Measurements from ENCODE around the gene XIRP1. TPM values are rescaled to one million over a fixed set of nuclear protein-coding genes. Genes with fewer than 3 reads are reported as not detected.

XIRP1 gene
- total and polyA plus RNA-seq, 2 donors (not counting 1 experiment from before 2014, with no cell fraction given): 0.05 TPM; not detected in 1

DNA sequence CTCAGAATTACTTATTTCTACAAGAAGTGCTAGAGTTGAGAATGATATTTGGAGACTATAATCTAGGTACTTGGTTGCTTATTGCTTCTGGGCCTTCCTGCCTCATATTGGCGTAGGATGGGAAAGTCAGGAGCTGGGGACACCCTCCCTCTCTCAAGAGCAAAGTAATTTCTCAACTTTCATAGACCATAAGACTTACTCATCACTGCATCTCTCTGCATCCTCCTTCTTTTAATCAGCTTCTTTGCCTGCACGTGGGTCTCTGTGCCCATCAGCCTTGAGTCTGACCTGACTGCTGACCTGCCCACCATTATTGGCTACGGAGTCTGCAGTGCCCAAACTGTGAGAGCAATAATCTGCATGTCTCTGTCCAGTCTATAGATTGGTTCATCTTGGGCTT, 27.3 kb upstream of the XIRP1 start:
- no peaks in the 10 kb centered on the region for H3K9me3 ChIP-seq (ENCODE audit: control insufficient read depth, insufficient read depth, low read depth, low read length)
- no peaks in the 10 kb centered on the region for H3K27me3 ChIP-seq (ENCODE audit: control insufficient read depth, insufficient read depth, low read length)
- no peaks in the 10 kb centered on the region for H3K79me2 ChIP-seq (ENCODE audit: control insufficient read depth, insufficient read depth, low read length)
- no peak overlapping the region for H3K9ac ChIP-seq (ENCODE audit: insufficient read depth, low read length)
- H3K4me2 ChIP-seq (ENCODE audit: extremely low read depth, insufficient read depth, low read length): no peak overlapping the region
- no peak overlapping the region for H3K4me3 ChIP-seq (replicated peaks in 1 of 4; ENCODE audit: control extremely low read depth in 1 of 4, insufficient read depth in 1 of 4, low read depth in 3 of 4, low read length in 4 of 4)
- no peaks in the 10 kb centered on the region for H3K36me3 ChIP-seq (ENCODE audit: control insufficient read depth, insufficient read depth, low read length)
- no peak overlapping the region for H2AFZ ChIP-seq (ENCODE audit: low read length)
- no peaks in the 10 kb centered on the region for H3K4me1 ChIP-seq (ENCODE audit: control insufficient read depth, extremely low read depth, insufficient read depth, low read length)
- H3K27ac ChIP-seq (ENCODE audit: insufficient read depth, low read length): no peak overlapping the region
- H4K20me1 ChIP-seq (ENCODE audit: control insufficient read depth, extremely low read depth, insufficient read depth, low read length): no peaks in the 10 kb centered on the region
- DNase-seq (ENCODE audit: low read depth in 2 of 2): no peak
- no peak for TF ChIP-seq EZH2 (IDR thresholded peaks at IDR 0.05; ENCODE audit: low read length, missing control alignments)
- TF ChIP-seq, protein P1, sequence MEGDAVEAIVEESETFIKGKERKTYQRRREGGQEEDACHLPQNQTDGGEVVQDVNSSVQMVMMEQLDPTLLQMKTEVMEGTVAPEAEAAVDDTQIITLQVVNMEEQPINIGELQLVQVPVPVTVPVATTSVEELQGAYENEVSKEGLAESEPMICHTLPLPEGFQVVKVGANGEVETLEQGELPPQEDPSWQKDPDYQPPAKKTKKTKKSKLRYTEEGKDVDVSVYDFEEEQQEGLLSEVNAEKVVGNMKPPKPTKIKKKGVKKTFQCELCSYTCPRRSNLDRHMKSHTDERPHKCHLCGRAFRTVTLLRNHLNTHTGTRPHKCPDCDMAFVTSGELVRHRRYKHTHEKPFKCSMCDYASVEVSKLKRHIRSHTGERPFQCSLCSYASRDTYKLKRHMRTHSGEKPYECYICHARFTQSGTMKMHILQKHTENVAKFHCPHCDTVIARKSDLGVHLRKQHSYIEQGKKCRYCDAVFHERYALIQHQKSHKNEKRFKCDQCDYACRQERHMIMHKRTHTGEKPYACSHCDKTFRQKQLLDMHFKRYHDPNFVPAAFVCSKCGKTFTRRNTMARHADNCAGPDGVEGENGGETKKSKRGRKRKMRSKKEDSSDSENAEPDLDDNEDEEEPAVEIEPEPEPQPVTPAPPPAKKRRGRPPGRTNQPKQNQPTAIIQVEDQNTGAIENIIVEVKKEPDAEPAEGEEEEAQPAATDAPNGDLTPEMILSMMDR (conservative IDR thresholded peaks at IDR 0.05 in 1 of 2, IDR thresholded peaks at IDR 0.05 in 1 of 2; ENCODE audit: low read depth in 1 of 2, low read length in 2 of 2): no peak

DNA sequence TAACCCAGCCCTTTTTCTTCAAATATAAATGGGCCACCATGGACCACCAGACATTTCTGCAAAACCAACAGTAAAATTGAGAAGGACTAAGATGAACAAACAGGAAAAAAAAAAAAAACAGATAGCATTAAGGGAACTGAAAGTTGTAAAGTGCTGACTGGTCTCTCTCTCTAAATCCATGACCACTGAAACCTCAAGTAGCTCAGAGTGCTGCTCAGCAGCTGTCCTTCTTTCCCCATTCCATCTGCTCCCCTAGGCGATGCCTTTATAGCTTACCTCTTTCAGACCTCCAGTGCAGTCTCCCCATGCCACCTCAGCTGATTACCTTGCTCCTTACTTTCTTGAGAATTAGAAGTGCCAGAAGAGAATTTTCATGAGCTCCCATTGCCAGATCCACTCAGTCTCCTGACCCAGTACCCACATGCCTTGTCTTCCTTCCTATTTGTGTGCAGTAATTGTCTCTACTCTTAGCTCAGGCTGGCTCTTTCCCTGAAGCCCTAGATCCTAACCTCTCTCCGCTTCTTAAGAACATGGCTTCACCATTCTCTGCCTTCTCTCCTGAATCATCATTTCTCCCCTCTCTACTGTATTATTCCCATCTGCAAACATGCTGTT, 23.9 kb upstream of the XIRP1 start:
- H3K4me3 ChIP-seq (replicated peaks in 1 of 4; ENCODE audit: control extremely low read depth in 1 of 4, insufficient read depth in 1 of 4, low read depth in 3 of 4, low read length in 4 of 4): no peak overlapping the region
- no peak overlapping the region for H3K27ac ChIP-seq (ENCODE audit: insufficient read depth, low read length)
- no peak overlapping the region for H2AFZ ChIP-seq (ENCODE audit: low read length)
- TF ChIP-seq EZH2 (IDR thresholded peaks at IDR 0.05; ENCODE audit: low read length, missing control alignments): no peak
- TF ChIP-seq, protein P1 (conservative IDR thresholded peaks at IDR 0.05 in 1 of 2, IDR thresholded peaks at IDR 0.05 in 1 of 2; ENCODE audit: low read depth in 1 of 2, low read length in 2 of 2): no peak
- no peaks in the 10 kb centered on the region for H3K4me1 ChIP-seq (ENCODE audit: control insufficient read depth, extremely low read depth, insufficient read depth, low read length)
- H3K27me3 ChIP-seq (ENCODE audit: control insufficient read depth, insufficient read depth, low read length): peaks cover 4% of the 10 kb centered on the region
- H3K36me3 ChIP-seq (ENCODE audit: control insufficient read depth, insufficient read depth, low read length): no peaks in the 10 kb centered on the region
- no peak overlapping the region for H3K4me2 ChIP-seq (ENCODE audit: extremely low read depth, insufficient read depth, low read length)
- H3K9ac ChIP-seq (ENCODE audit: insufficient read depth, low read length): no peak overlapping the region
- H4K20me1 ChIP-seq (ENCODE audit: control insufficient read depth, extremely low read depth, insufficient read depth, low read length): no peaks in the 10 kb centered on the region
- H3K79me2 ChIP-seq (ENCODE audit: control insufficient read depth, insufficient read depth, low read length): no peaks in the 10 kb centered on the region
- H3K9me3 ChIP-seq (ENCODE audit: control insufficient read depth, insufficient read depth, low read depth, low read length): no peaks in the 10 kb centered on the region
- DNase-seq (ENCODE audit: low read depth in 2 of 2): no peak

GRCh38 chr3:39213613-39214012, 21.2 kb upstream of the XIRP1 start:
- Histone ChIP-seq H3K4me1 (ENCODE audit: control insufficient read depth, extremely low read depth, insufficient read depth, low read length) (no peaks in the 10 kb centered on the region), H3K79me2 (ENCODE audit: control insufficient read depth, insufficient read depth, low read length) (no peaks in the 10 kb centered on the region), H3K36me3 (ENCODE audit: control insufficient read depth, insufficient read depth, low read length) (no peaks in the 10 kb centered on the region), H3K27me3 (ENCODE audit: control insufficient read depth, insufficient read depth, low read length) (peaks cover 4% of the 10 kb centered on the region), H2AFZ (ENCODE audit: low read length) (no peak overlapping the region), H3K27ac (ENCODE audit: insufficient read depth, low read length) (no peak overlapping the region), H3K4me2 (ENCODE audit: extremely low read depth, insufficient read depth, low read length) (no peak overlapping the region), H4K20me1 (ENCODE audit: control insufficient read depth, extremely low read depth, insufficient read depth, low read length) (no peaks in the 10 kb centered on the region), H3K9ac (ENCODE audit: insufficient read depth, low read length) (no peak overlapping the region), H3K9me3 (ENCODE audit: control insufficient read depth, insufficient read depth, low read depth, low read length) (no peaks in the 10 kb centered on the region), H3K4me3 (replicated peaks in 1 of 4; ENCODE audit: control extremely low read depth in 1 of 4, insufficient read depth in 1 of 4, low read depth in 3 of 4, low read length in 4 of 4) (no peak overlapping the region)
- no peak for TF ChIP-seq EZH2 (IDR thresholded peaks at IDR 0.05; ENCODE audit: low read length, missing control alignments)
- TF ChIP-seq, protein P1 (conservative IDR thresholded peaks at IDR 0.05 in 1 of 2, IDR thresholded peaks at IDR 0.05 in 1 of 2; ENCODE audit: low read depth in 1 of 2, low read length in 2 of 2): no peak
- DNase-seq (ENCODE audit: low read depth in 2 of 2): no peak

Measured in fibroblast of lung (primary cell).